NOMO-1 treated with DMSO at 0.1 percent for 48 hours (cell line): ENCODE results near the gene SH3BP5.
"Not testable (repeated sequence)": the region's sequence is repeated elsewhere in the genome, so short reads cannot be mapped to it uniquely, and the experiment has no call there.

Source experiments
- DNase-seq: peaks from one replicate; lab custom pipeline; 2025; ENCODE audit not compliant: unreplicated experiment; lab: John Stamatoyannopoulos, UW

SH3BP5 gene, protein sequence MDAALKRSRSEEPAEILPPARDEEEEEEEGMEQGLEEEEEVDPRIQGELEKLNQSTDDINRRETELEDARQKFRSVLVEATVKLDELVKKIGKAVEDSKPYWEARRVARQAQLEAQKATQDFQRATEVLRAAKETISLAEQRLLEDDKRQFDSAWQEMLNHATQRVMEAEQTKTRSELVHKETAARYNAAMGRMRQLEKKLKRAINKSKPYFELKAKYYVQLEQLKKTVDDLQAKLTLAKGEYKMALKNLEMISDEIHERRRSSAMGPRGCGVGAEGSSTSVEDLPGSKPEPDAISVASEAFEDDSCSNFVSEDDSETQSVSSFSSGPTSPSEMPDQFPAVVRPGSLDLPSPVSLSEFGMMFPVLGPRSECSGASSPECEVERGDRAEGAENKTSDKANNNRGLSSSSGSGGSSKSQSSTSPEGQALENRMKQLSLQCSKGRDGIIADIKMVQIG

DNA sequence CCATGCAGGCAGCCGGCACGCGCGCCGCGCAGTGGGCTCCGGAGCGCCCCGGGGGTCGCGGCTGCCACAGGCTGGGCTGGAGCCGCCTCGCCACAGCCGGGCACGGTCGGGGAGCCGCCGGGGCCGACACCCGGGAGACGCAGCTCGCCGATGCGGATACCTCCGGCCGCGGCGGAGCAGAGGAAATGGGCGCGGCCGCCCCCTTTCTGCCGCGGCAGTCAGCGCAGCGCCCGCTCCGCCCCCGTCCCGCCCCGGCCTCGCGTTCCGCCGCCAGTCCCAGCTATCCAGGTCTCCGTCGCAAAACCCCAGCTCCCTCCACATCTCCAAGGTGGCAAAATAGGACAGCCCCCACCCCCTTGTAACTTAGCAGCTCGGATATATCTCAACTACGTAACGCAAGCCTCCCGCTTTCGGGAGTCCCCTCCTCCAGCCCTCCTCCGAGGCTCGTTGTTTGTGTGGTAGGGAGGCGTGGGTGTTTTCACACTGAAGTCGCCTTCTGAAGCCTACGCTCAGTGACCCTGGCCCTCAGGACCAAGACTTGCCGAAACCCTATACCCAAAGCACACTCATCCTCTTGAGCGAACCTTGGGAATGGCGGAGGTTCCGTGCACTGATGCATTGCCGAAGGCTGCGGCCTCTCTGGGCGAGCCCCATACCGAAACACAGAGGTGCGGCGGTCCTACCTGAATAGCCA lies at the start of gene SH3BP5:
Gene SH3BP5, minus strand, starts transcription at position 182 of the 694 bp plus-strand sequence. Its CDS starts 178 bp downstream, at position 4.
- peak; percentile 41 for DNase-seq

- no peak for DNase-seq
These were observed 48.8 kb upstream of the SH3BP5 start for GRCh38 chr3:15380980-15381890.

DNA sequence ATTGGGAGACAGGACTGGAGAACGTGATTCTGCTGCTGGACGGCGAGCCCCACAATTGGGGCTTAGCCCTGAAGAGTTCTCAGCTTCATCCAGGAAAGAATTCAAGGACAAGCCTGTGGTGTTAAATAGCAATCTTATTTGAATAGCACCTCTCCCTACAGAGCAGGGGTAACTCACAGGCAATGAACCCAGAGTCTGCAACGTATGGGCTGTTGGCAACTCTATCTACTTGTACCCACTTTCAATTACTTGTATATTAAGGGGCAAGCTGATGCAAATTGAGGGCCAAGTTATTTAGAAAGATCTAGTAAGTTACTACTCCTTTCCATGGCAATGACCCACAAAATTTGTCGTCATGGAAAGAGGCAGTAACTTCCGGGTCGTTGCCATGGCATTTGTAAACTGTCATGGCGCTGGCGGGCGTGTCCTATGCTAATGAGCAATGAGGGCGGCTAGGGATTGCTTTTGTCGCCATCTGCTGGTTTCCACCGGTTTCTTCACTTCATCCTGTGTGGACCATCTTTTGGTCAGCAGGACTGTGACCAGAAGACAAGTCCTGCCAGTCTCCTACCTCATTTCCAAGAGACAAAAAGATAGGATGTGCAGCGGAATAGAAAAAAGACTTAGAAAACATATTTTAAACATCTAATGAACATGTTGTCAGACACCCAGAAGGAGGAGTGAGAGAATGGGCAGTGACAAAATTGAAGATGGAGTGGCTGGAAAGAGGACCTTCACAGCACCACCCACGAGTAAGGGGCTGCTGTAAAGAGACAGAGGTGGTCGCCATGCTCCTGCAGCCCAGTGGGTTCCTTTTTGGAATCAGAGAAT lies 45.8 kb upstream of the SH3BP5 start:
- peak; percentile 88 for DNase-seq

- DNase-seq, result no peak
These were observed 43.1 kb upstream of the SH3BP5 start for GRCh38 chr3:15375461-15376000.

GRCh38 chr3:15372918-15373317 lies 40.5 kb upstream of the SH3BP5 start:
- DNase-seq, result no peak

- no peak for DNase-seq
These were observed 36.3 kb upstream of the SH3BP5 start for GRCh38 chr3:15368561-15369135.

DNA sequence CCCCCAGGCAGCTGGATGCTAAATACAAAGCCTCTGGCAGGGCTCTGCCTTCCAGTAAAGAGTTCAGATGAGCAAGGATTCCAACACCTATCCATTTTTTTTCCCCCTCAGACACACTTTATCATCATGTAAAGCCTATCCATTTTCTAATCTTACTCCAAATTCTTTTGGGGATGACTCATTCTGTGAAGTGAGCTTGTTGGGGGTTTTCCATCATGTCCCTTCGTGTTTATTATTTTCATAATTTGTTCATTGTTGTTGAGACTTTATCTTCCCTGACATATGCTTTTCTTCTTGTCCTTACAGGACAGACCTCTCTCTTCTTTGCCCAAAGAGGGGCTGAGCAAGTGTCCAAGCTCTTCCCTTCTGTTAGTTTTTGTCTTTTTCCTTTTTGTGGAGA lies 34.7 kb upstream of the SH3BP5 start:
- DNase-seq, result no peak

DNA sequence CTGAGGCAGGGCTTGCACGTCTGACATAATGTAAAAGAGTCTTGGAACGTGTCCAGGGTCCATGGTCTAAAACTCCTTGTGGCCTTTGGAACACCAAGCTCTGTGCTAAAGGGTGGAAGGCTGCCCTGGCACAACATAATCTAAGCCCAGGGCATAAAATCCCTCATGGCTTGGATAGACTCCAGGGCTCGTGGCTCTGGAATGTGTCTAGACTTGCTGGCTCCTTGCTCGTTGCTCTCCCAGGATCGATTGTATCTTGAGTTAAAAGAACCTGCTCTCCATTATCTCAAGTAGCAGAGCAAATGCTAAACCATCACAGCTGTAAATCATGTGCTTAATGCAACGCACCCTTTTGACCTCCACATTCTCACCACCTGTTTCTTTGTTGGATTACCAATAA lies 31.7 kb upstream of the SH3BP5 start:
- DNase-seq, result not testable (repeated sequence)

- peak; percentile 79 for DNase-seq
These were observed 29.3 kb upstream of the SH3BP5 start for GRCh38 chr3:15361494-15362214.

GRCh38 chr3:15360788-15361493 lies 28.6 kb upstream of the SH3BP5 start:
- peak; percentile 81 for DNase-seq

GRCh38 chr3:15359677-15360397 lies 27.5 kb upstream of the SH3BP5 start:
- no peak for DNase-seq

- DNase-seq, result not testable (repeated sequence)
These were observed 24.3 kb upstream of the SH3BP5 start for GRCh38 chr3:15356651-15357061.

GRCh38 chr3:15356176-15356575 lies 23.8 kb upstream of the SH3BP5 start:
- no peak for DNase-seq

- no peak for DNase-seq
These were observed 22.7 kb upstream of the SH3BP5 start for GRCh38 chr3:15355086-15355485.

GRCh38 chr3:15354485-15354884 lies 22.1 kb upstream of the SH3BP5 start:
- no peak for DNase-seq

DNA sequence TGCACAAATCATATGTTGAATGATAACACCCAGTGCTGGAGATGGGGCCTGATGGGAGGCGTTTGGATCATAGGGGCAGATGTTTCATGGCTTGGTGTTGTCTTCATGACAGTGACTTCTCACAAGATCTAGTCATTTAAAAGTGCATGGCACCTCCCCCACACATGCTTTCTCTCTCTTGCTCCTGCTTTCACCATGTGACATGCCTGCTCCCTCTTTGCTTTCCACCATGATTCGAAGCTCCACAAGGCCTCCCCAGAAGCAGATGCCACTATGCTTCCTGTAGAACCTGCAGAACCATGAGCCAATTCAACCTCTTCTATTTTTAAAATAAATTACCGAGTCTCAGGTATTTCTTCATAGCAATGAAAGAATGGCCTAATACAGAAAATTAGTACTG lies 17.8 kb upstream of the SH3BP5 start:
- DNase-seq, result peak; percentile 14

GRCh38 chr3:15349438-15349837 lies 17.1 kb upstream of the SH3BP5 start:
- DNase-seq, result not testable (repeated sequence)

DNA sequence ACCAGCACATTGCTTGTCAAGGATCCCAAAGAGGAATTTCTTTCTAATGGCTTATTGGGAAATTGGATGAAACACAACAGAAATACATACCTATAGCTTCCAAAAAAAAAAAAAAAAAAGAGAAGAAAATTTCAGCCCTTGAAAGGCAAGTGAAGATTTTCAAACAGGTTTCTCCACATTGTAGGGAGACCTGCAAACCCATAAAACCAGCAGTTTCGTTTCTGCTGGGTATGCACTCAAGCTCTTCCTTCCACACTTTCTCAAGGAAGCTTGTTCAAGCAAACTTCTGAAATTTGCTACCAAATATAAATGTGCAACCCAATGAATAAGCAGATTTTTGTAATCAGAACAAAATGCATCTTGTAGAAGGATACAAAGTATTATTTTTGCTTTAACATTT lies 15.9 kb upstream of the SH3BP5 start:
- peak; percentile 36 for DNase-seq
